ENCODE data around the gene HM13. TPM values are rescaled to one million over a fixed set of nuclear protein-coding genes. Genes with fewer than 3 reads are reported as not detected.

HM13 gene
- total and polyA plus RNA-seq, 2 of the 13 experiments (the other 11 are each of a cell fraction or from before 2014, with no cell fraction given): 118 to 243 TPM

GRCh38 chr20:31548820-31549512 is 34.7 kb downstream of the HM13 start (continued):
- TF ChIP-seq SKIL (CRISPR knock-in tag; IDR thresholded peaks at IDR 0.05; ENCODE audit: borderline replicate concordance) (no peak), DRAP1 (CRISPR knock-in tag; IDR thresholded peaks at IDR 0.05) (no peak), CHCHD3 (CRISPR knock-in tag; IDR thresholded peaks at IDR 0.05) (no peak), SP140L (CRISPR knock-in tag; IDR thresholded peaks at IDR 0.05; ENCODE audit: borderline replicate concordance) (no peak), ZFP36L2 (CRISPR knock-in tag; IDR thresholded peaks at IDR 0.05) (no peak), PAF1 (CRISPR knock-in tag; IDR thresholded peaks at IDR 0.05) (no peak), TGIF2 (CRISPR knock-in tag; IDR thresholded peaks at IDR 0.05) (no peak), ZIK1 (CRISPR knock-in tag; IDR thresholded peaks at IDR 0.05; ENCODE audit: borderline replicate concordance, low read depth) (no peak), PHB2 (IDR thresholded peaks at IDR 0.05; ENCODE audit: partially characterized antibody) (no peak), SMAD9 (CRISPR knock-in tag; IDR thresholded peaks at IDR 0.05) (no peak), ZNF737 (CRISPR knock-in tag; IDR thresholded peaks at IDR 0.05; ENCODE audit: borderline replicate concordance) (0 out of 2 replicates have a peak, but pooled peaks have one; percentile 27), KDM5B (CRISPR knock-in tag; IDR thresholded peaks at IDR 0.05; ENCODE audit: borderline replicate concordance) (0 out of 2 replicates have a peak, but pooled peaks have one; percentile 16), ZNF75D (CRISPR knock-in tag; IDR thresholded peaks at IDR 0.05; ENCODE audit: borderline replicate concordance) (no peak)
- TF ChIP-seq, protein P1, sequence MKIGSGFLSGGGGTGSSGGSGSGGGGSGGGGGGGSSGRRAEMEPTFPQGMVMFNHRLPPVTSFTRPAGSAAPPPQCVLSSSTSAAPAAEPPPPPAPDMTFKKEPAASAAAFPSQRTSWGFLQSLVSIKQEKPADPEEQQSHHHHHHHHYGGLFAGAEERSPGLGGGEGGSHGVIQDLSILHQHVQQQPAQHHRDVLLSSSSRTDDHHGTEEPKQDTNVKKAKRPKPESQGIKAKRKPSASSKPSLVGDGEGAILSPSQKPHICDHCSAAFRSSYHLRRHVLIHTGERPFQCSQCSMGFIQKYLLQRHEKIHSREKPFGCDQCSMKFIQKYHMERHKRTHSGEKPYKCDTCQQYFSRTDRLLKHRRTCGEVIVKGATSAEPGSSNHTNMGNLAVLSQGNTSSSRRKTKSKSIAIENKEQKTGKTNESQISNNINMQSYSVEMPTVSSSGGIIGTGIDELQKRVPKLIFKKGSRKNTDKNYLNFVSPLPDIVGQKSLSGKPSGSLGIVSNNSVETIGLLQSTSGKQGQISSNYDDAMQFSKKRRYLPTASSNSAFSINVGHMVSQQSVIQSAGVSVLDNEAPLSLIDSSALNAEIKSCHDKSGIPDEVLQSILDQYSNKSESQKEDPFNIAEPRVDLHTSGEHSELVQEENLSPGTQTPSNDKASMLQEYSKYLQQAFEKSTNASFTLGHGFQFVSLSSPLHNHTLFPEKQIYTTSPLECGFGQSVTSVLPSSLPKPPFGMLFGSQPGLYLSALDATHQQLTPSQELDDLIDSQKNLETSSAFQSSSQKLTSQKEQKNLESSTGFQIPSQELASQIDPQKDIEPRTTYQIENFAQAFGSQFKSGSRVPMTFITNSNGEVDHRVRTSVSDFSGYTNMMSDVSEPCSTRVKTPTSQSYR (CRISPR knock-in tag; IDR thresholded peaks at IDR 0.05; ENCODE audit: borderline replicate concordance): no peak
- TF ChIP-seq, protein P2, sequence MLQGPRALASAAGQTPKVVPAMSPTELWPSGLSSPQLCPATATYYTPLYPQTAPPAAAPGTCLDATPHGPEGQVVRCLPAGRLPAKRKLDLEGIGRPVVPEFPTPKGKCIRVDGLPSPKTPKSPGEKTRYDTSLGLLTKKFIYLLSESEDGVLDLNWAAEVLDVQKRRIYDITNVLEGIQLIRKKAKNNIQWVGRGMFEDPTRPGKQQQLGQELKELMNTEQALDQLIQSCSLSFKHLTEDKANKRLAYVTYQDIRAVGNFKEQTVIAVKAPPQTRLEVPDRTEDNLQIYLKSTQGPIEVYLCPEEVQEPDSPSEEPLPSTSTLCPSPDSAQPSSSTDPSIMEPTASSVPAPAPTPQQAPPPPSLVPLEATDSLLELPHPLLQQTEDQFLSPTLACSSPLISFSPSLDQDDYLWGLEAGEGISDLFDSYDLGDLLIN (CRISPR knock-in tag; IDR thresholded peaks at IDR 0.05; ENCODE audit: borderline replicate concordance): no peak
- TF ChIP-seq, protein P3, sequence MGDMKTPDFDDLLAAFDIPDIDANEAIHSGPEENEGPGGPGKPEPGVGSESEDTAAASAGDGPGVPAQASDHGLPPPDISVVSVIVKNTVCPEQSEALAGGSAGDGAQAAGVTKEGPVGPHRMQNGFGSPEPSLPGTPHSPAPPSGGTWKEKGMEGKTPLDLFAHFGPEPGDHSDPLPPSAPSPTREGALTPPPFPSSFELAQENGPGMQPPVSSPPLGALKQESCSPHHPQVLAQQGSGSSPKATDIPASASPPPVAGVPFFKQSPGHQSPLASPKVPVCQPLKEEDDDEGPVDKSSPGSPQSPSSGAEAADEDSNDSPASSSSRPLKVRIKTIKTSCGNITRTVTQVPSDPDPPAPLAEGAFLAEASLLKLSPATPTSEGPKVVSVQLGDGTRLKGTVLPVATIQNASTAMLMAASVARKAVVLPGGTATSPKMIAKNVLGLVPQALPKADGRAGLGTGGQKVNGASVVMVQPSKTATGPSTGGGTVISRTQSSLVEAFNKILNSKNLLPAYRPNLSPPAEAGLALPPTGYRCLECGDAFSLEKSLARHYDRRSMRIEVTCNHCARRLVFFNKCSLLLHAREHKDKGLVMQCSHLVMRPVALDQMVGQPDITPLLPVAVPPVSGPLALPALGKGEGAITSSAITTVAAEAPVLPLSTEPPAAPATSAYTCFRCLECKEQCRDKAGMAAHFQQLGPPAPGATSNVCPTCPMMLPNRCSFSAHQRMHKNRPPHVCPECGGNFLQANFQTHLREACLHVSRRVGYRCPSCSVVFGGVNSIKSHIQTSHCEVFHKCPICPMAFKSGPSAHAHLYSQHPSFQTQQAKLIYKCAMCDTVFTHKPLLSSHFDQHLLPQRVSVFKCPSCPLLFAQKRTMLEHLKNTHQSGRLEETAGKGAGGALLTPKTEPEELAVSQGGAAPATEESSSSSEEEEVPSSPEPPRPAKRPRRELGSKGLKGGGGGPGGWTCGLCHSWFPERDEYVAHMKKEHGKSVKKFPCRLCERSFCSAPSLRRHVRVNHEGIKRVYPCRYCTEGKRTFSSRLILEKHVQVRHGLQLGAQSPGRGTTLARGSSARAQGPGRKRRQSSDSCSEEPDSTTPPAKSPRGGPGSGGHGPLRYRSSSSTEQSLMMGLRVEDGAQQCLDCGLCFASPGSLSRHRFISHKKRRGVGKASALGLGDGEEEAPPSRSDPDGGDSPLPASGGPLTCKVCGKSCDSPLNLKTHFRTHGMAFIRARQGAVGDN (CRISPR knock-in tag; IDR thresholded peaks at IDR 0.05): peak; percentile 30; the same call in 1 of the 2 replicates
- TF ChIP-seq, protein P4, sequence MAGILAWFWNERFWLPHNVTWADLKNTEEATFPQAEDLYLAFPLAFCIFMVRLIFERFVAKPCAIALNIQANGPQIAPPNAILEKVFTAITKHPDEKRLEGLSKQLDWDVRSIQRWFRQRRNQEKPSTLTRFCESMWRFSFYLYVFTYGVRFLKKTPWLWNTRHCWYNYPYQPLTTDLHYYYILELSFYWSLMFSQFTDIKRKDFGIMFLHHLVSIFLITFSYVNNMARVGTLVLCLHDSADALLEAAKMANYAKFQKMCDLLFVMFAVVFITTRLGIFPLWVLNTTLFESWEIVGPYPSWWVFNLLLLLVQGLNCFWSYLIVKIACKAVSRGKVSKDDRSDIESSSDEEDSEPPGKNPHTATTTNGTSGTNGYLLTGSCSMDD (CRISPR knock-in tag; IDR thresholded peaks at IDR 0.05): no peak

Data from HepG2 (cell line).